Measurements from ENCODE around the gene ERC2.

- TF ChIP-seq CTCF (IDR thresholded peaks at IDR 0.05) (no peak), POLR2A (IDR thresholded peaks at IDR 0.05) (no peak), POLR2AphosphoS5 (IDR thresholded peaks at IDR 0.05) (no peak)
Measured at GRCh38 chr3:56309465-56309864, 158.8 kb downstream of the ERC2 start.

All from breast epithelium (tissue), 3 donors.